GM12872 (cell line): ENCODE data around the gene ZBTB17.

Experiments used
- TF ChIP-seq, protein P1 (sequence below): IDR thresholded peaks from 3 replicates; pipeline ENCODE4 v1.5.1; 2011; ENCODE audit warnings: low read depth, mild to moderate bottlenecking, low read length, moderate library complexity; ENCODE audit not compliant: insufficient read depth

The ZBTB17 gene

DNA sequence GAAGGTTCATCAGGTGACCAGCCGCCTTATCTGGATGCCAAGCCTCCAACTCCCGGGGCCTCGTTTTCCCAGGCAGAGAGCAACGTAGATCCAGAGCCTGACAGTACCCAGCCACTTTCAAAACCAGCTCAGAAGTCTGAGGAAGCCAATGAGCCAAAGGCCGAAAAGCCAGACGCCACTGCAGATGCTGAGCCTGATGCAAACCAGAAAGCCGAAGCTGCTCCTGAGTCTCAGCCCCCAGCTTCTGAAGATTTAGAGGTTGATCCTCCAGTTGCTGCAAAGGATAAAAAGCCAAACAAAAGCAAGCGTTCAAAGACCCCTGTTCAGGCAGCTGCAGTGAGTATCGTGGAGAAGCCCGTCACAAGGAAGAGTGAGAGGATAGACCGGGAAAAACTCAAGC is 44.5 kb downstream of the ZBTB17 start:
- TF ChIP-seq, protein P1, sequence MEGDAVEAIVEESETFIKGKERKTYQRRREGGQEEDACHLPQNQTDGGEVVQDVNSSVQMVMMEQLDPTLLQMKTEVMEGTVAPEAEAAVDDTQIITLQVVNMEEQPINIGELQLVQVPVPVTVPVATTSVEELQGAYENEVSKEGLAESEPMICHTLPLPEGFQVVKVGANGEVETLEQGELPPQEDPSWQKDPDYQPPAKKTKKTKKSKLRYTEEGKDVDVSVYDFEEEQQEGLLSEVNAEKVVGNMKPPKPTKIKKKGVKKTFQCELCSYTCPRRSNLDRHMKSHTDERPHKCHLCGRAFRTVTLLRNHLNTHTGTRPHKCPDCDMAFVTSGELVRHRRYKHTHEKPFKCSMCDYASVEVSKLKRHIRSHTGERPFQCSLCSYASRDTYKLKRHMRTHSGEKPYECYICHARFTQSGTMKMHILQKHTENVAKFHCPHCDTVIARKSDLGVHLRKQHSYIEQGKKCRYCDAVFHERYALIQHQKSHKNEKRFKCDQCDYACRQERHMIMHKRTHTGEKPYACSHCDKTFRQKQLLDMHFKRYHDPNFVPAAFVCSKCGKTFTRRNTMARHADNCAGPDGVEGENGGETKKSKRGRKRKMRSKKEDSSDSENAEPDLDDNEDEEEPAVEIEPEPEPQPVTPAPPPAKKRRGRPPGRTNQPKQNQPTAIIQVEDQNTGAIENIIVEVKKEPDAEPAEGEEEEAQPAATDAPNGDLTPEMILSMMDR = no peak

DNA sequence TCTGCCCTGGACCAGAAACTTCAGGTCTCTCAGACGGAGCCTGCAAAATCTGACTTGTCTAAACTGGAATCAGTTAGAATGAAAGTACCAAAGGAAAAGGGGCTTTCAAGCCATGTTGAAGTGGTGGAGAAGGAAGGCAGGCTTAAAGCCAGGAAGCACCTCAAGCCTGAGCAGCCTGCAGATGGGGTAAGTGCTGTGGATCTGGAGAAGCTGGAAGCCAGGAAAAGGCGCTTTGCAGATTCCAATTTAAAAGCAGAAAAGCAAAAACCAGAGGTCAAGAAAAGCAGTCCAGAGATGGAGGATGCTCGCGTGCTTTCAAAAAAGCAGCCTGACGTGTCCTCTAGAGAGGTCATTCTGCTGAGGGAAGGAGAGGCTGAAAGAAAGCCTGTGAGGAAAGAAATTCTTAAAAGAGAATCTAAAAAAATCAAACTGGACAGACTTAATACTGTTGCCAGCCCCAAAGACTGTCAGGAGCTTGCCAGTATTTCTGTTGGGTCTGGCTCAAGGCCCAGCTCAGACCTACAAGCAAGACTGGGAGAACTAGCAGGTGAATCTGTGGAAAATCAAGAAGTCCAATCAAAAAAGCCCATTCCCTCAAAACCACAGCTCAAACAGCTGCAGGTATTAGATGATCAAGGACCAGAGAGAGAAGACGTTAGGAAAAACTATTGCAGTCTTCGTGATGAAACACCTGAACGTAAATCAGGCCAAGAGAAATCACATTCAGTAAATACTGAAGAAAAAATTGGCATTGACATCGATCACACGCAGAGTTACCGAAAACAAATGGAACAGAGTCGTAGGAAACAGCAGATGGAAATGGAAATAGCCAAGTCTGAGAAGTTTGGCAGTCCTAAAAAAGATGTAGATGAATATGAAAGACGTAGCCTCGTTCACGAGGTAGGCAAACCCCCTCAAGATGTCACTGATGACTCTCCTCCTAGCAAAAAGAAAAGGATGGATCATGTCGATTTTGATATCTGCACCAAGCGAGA is 46.6 kb downstream of the ZBTB17 start:
- TF ChIP-seq, protein P1 = no peak

DNA sequence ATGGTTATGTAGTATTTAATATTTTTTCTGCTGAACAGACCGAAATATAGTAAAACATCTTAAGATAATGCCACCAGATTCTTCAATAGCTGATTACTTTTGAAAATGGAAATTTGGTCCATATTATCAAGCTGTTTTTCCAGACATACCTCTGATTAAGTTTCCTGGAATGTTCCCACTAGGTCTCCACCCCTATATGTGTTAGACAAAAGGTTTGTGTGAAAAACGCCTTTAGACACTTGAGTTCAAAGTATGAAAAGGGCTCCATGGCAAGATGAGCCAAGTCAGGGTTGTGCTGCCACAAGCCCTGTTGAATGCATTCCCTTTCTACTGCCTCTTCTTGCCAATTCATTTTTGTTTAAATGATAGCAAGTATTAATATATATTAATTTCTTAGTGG is 52.7 kb downstream of the ZBTB17 start:
- TF ChIP-seq, protein P1 = no peak

DNA sequence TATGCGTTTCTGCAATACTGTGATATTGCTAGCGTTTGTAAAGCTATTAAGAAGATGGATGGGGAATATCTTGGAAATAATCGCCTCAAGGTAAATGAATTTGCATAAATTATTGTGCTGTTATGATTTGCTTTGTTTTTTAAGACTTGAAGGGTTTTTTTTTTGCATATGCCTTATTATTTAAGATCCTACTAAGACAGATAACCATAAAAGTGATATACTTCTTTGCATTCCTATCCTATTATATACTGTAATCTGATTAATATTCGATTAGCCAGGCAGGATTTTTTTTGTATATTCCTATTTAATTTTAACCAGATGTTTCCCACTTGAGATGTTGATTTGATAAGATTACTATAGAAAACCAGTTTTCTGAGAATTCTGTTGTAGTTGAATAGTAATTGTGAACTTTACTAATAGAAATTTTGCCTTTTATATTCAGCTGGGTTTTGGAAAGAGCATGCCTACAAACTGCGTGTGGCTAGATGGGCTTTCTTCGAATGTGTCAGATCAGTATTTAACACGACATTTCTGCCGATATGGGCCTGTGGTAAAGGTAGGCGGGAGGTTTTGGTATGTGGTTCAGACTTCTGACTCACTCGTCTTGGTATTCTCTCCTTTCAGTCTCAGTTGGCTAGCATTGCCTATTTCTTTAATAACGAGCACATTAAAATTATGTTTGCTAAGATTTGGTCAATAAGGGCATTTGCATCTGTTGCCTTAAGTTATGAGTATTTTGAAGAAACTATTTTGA is 56.8 kb downstream of the ZBTB17 start:
- TF ChIP-seq, protein P1 = no peak

DNA sequence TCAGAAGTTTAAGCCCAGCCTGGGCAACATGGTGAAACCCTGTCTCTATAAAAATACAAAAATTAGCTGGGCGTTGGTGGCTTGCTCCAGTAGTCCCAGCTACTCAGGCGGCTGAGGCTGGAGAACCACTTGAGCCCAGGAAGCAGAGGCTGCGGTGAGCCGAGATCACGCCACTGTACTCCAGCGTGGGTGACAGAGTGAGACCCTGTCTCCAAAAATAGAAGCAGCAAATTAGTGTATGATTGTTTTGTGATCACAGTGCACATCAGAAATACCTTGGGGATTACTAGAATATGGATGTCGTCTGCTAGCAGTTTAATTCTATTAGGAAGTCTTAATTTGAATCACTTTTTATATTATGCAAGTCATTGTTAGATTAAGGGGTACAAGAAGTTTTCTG is 59.0 kb downstream of the ZBTB17 start:
- TF ChIP-seq, protein P1 = no peak

DNA sequence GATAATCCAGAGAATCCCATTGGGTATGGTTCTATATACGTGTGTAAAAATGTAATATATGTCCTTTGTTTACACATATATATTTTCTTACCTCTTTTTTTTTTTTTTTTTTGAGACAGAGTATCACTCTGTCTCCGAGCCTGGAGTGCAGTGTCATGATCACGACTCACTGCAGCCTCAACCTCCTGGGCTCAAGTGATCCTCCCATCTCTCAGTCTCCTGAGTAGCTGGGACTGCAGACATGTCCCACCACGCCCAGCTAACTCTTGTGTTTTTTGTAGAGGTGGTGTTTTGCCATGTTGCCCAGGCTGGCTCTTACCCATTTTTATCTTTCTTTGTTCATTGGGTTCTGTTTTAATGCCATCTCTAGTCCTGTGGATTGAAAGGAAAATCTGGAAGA is 59.5 kb downstream of the ZBTB17 start:
- TF ChIP-seq, protein P1 = no peak

DNA sequence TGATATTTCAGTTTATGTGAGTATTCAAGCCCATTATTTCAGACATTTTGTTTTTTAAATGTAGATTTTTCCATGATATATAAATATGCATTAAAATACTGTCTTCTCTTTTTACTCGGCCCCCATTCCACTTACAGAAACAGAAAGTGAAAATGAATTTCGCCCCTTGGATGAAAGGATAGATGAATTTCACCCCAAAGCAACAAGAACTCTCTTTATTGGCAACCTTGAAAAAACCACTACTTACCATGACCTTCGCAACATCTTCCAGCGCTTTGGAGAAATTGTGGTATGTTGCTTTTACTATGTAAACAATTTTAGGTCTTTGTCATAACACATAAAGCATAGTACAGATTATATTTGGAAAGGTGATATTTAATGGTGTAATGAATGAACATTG is 59.9 kb downstream of the ZBTB17 start:
- TF ChIP-seq, protein P1 = no peak
